NCI-H1436 (cell line): Measurements from ENCODE around the gene LRRTM4.

Experiments
- DNase-seq: peaks from one replicate; lab custom pipeline; 2025; lab: John Stamatoyannopoulos, UW

The LRRTM4 gene

DNA sequence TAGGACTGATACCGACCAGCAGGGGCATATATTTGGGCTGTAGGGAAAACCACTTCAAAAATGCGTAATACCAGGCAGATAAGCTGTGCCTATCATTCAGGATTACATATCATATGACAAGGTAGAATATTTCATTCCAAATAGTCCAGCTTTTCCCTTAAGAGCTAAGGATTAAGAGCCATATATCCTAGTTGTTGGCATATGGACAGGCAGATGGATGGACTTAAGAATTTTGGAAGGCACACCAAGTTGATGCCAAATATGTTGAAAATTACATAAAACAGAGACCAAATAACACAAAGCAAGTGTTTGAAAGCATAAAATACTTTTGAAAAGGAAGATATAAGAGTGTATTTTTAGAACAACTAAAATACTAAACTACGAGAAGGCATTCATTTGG is 52.1 kb downstream of the LRRTM4 start:
- no peak for DNase-seq

DNA sequence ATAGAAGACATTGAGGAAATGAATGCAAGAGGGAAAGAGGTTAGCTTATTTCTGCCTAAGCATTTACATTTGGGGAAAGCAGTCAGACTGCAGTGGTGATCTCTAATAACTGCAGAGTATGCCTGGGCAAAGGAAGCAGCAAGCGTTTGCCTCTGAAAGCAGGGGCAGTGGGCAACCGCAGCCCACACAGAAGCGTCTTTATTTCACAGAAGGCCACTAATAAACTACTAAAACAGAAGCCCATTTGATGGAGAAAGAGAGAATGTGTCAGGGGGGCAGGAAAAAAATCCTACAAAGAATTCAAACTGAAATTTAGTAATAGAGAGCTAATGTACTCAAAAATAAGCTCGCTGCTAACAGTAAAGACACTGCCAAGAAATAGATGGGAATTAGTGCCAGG is 53.1 kb downstream of the LRRTM4 start:
- no peak for DNase-seq

DNA sequence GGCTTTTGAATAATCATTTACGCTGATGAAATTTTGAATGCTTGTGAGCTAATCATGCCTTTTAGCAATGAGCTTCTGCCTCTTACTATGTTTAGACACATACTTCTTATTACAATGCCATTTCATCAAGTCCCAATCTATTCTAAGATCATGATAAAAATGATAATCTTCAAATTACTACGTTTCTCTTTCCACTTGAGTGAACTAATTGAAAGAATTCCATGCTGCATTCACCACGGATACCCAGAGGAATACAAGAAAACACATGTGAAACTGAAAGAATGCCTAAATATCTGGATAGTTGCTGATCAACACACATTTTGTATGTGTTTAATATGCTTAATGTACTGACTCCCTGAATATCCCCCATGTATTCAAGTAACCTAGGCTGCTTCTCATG is 62.3 kb downstream of the LRRTM4 start:
- no peak for DNase-seq

DNA sequence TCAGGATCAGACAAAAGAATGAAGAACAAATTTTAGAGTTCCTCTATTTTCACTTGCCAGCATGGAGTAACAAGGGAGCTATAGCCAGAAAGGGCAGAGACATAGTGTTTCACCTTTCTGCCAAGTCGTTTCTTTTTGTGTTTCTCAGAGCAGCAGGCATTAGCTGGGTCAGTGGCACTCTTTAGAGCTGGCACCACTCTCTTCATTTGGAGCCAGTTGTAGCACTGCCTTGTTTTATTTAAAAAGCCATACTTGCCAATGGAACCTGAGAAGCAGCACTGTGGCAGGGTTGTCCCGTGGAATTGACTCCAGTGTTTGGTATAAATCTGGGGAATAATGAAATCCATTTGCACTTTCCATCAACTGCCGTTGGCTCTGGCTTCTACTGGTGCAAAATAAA is 64.0 kb downstream of the LRRTM4 start:
- no peak for DNase-seq

DNA sequence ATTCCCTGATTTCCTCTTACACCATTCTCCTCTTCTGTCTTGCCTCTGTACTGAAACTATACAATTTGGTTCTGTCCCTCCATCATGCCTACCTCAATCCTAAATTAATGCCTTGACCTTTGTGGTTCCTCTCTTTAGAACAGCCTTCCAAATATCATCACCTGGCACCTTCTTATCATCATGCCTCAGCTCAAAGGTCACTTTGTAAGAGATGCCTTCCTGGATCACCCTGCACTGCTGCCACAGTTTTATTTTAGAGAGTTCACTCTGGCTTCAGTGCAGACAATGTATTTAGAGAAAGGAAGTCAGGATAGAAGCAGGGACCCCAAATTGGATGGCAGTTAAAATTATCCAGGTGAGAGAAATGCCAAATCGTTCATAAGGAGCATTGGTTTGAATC is 64.5 kb downstream of the LRRTM4 start:
- DNase-seq: no peak

DNA sequence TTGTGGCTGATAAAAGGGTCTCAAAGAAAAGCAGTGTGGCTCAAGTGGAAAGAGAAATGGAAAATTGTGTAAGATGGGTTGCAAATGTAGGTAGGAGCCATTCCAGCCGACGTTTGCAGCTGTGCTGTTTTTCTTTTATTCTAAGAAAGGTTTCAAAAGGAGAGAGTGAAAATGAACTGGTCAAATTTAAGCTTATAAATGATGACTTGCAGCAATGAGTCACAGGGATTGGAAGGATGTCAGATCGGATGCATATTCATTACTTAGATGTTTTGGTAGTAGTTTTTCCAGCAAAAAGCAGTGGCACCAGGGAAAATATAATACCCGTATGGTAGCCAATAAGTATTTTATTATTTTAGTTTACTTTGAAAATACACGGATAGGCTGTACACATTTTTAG is 79.1 kb downstream of the LRRTM4 start:
- no peak for DNase-seq

DNA sequence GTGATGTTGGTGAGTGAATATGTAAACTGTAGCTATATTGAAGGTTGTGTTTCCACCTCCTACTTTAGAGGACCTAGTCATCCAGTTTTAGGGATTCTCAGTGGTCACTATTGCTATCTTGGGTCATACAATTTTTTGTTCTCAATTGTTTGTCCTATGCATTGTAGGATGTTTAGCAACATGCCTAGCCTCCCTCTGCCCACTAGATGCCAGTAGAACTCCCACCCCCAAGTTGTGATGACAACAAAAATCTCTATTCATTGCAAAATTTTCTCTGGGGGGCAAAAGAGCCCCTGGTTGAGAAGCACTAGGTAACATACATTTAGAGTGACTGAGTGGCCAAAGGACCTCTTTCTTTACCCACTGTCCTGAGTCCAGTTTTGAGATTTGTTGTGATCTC is 87.3 kb downstream of the LRRTM4 start:
- DNase-seq: no peak

DNA sequence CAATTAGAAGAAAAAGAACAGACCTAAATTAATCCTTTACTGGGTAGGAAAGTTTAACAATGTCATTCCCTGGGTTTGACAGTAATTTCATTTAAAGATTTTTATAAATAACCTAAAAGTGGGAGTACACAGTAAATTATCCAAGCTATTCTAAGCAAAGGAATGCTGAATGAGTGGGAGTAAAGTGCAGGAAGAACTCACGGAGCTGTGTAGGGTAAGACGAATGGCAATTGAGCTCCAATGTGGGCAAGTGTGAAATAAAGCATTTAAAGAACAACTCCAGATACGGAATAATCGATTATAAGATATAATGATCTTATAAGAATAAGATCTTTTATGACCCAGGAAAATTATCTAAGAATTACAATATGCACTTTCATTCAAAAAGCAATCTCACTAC is 93.2 kb downstream of the LRRTM4 start:
- no peak for DNase-seq

DNA sequence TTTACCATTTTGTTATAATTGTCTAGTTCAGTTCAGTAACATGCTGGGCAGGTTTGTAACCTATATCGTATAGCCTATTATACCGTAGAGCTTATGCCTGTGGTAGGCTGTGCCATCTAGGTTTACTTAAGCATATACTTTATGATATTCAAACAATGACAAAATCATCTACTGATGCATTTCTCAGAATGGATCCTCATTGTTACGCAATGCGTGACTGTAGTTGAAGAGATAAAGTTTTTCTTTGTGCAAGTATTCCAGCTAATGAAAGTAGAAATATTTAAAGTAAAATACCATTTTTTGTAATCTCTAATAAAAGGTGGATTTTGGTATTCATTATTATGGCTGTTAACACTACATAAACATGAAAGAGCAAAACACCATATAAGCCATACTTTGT is 100.2 kb downstream of the LRRTM4 start:
- no peak for DNase-seq

DNA sequence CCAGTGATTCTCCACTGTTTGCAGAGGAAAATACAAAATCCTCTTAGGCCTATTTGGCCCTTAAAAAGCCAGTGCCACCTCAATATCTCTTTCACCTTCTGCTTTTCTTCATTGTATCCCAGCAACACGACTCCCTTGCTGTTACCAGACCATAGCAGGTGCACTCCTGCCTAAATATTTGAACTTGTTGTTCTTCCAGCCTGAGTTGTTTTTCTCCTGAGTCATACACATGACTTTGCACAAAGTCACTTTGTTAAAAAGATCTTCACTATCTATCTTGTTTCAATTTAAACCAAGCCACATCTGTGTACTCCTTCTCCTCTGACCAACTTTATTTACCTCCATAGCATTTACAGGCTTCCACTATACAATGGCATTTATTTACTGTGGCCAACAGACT is 103.6 kb downstream of the LRRTM4 start:
- DNase-seq: no peak

DNA sequence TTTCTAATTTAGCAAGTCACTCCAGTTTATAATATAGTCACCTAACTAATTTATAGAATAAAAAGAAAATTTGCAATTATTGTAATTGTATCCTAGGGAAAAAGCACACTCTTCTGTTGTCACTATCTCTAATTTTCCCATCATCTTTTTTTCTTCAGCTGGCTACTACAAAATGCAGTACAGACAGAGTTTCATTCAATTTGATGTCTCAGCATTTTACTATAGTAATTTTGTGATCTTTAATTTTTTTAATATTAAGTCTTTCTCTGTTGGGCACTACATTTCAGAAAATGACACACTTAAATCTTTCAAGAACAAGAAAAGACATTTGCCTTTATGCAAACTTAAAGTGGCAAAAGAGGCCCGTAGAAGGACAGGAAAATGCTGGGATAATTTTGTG is 118.0 kb downstream of the LRRTM4 start:
- no peak for DNase-seq

DNA sequence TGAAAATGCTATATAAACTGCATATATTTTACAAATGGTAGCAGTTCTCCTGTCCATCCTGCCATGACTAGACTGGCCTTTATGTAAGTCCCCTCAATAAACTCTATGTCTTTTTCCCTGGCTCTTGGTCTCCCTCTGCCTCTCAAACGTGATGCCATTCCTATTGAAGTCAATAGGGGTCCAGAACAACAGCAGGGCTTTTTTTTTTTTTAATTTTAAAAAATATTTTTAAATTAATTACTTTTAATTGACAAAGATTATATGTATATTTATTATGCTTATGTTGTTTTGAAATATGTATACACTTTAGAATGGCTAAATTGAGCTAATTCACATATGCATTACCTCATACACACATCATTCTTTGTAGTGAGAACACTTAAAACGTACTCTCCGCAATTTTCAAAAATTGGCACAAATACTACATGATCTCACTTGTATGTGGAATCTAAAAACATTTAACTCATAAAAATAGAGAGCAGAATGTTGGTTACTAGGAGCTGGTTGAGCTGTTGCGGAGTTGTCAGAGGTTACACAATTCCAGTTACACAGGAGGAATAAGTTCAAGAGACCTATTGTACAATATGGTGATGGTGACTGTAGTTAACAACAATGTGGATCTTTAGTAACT is 123.1 kb downstream of the LRRTM4 start:
- DNase-seq: no peak

DNA sequence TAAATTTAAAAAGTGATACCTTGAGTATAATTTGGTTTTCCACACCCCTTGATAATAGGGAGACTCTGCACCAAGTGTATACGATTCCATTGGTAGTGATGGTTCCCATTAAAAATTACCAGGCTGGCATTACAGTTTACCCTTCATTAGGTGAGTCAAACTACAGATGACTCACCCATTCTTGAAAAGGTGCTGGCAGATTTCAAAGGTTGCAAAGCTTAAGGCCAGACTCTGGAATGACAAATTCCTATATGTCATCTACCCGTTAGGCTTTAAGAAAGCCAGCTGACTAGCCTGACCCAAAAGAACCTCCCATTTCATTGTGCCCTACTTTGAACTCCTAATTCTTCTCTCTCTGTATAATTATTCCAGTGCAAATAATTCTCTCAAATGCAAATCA is 124.4 kb downstream of the LRRTM4 start:
- no peak for DNase-seq

DNA sequence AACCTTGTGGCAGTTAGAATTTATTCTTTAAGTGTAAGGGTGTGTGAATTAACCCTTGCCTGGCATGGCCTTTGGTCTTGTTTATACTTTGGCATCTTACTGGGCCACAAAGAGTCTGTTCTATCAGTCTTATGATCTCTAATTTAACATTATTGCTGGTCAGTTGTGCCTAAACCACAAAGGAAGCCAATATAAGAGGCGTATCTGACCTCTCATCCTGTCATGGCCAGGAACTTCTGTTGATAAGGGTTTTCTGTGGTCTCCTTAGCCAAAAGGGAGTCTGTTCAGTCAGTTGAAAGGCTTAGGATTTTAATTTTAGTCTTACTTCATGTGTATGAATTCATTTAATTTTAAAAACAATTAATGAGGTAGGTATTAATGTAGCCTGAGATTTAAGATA is 127.2 kb downstream of the LRRTM4 start:
- no peak for DNase-seq

DNA sequence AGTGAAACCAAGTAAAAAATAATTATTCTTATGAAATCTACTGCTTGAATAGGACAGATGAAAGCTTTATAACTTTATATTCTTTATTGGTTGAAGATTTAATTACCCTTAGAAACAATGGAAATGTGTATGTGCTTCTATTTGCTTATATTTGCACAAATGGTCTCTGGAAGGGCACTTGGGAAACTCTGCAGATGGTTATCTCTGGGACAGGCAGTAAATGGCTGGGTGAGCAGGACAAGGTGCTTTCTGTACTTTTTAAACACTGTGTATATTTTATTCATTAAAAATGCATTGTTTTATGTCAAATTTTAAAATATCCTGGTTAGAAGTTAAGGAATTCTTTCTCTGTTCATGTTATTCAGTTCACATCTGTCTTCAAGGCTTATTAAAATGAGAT is 131.1 kb downstream of the LRRTM4 start:
- no peak for DNase-seq

DNA sequence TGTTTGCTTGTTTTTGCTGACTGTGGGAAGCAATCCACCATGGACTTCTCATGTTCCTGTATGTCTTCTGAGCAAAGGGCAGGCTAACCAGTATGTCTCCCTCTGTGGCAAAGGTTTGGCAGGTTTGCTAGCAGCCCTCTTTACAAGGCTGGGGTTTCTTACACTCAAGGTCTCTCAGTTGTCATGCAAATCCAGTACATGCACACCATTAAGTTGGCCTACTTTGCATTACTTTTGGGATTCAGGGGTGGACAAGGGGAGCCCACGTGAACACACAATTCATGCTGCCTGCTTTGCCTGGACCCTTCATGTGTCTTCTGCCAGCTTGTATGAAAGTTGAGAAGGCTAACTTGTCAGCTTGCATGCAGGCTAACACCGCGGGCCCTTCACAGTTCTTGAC is 134.9 kb downstream of the LRRTM4 start:
- no peak for DNase-seq

DNA sequence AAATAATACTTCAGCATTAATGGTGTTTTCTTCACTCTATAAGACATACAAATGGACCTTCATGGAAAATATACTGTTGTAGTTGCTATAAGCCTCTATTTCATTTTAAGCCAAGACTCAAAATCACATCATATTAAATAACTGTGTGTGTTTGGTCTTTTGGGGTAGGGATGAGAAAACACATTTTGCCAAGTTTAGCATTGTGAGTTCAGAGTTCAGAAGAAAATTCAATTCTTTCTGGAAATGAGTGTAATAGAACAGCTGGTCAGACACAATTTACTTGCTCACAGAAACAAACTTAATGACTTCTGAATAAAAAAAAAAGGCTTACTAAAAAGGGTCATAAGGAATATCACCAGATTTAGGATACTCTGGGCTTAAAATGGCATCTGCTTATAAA is 149.5 kb downstream of the LRRTM4 start:
- DNase-seq: no peak

DNA sequence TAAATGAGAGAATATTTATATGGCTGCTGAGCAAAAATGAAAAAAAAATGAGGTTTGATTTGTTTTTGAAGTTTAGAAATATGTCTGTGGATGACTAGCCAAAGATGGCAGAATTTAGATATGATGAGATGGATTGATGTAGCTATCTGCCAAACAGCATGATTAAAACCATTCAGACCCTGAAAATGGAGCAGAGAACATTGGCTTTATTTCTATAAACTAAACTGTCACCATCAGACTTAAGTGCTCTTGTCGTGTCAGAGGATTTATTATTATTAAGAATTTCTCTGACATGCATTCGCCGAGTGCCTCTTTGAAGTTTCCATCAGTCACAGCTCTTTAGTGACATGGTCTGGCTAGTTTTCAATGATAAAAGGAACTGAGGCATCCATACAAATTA is 151.7 kb downstream of the LRRTM4 start:
- DNase-seq: no peak

DNA sequence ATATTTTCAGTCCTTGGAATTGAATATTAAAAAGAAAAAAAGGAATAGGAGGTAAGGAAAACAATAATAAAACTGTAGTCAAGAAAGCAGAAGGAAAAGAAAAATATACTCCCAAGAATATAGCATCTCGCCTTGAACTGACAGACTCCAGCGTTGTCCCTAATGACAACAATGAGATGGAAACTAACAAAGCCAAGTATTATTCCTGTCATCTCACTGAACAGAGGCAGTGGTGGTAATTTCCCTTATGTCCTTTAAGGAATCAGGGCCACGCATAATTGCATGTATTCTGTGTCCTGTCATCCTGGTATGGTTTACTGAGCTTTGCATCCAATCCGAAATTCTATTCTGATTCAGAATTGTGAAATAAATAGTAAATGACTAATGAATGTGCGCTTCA is 158.9 kb downstream of the LRRTM4 start:
- no peak for DNase-seq

DNA sequence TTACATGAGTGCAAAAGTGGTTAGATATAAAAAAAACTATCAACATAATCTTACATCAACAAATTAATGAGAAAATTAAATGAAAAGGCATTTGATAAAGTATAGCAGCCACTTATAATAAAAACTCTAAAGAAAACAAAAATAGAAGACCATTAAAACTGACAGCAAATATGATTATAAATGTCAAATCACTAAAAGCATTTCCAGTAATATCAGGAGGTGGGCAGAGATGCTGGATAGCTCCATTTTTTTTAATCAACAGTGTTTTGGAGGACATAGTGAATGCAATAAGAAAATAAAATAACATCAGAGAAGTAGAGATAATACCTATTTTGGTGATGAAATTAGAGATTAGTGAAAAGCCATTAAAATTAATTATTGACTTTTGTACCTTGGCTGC is 173.4 kb downstream of the LRRTM4 start:
- no peak for DNase-seq

DNA sequence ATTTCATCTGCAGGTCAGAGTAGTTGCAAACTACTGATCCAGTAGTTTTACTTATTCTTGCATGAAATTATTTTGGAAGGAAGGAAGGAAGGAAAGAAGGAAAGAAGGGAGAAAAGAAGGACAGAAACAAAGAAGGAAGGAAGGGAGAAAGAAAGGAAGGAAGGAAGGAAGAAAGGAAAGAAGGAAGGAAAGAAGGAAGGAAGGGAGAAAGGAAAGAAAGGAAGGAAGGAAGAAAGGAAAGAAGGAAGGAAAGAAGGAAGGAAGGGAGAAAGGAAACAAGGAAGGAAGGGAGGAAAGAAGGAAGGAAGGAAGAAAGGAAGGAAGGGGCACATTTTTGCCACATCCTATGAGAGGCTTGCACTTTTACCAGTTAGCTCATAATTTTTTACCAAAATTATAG is 186.2 kb downstream of the LRRTM4 start:
- no peak for DNase-seq

DNA sequence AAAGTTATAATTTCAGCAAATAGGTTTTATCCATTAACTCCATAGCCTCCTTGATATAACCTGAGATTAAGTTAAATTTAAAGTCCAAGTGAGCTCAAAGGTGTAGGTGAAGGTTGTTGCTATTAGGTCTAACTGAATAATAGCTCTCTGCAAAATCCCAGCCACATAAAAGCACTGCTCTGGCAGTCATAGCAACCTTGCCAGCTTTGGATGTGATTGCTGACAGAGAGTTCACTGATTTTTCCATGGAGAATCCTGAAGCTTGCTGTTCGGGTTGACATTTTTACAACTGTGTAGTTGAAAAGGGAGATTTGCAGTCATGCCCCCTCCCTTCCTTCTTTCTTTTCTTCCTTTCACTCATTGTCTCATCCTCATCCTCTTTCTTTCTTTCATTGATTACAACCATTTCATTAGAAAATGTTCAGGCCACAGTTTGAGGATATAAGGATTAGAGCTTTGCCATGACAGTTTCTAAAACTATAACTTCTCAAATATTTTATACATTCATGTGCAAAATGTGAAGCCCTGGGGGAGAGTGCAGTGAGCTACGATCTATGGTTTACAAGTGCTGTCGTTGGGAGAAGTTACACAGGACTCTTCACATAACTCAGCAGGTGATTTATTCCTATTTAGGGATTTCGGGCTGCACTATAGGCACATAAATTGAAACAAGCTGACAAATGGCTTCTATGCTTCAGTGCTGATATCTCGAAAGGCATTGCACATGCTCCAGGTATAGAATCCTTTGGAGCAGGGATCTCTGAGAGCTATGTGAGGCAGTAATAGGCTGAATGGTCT is 193.8 kb downstream of the LRRTM4 start:
- DNase-seq: no peak

DNA sequence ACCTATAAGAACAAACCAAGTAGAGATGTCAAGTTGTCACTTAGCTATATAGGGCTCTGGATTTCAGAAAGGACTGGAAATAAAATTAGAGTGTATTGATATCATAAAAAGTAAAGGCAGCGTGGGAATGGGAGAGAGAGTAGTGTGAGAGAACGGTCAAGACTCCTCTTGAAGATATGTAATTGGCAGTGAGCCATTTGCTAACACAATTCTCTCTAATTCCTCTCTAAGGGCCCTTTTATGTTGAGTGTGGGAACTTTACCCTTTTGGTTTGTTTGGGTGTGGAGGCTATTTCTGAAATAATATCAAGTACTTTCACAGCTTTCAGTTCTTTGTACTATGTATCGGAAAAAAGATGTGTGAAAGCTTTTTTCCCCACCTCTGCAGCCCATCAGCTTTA is 196.8 kb downstream of the LRRTM4 start:
- no peak for DNase-seq

DNA sequence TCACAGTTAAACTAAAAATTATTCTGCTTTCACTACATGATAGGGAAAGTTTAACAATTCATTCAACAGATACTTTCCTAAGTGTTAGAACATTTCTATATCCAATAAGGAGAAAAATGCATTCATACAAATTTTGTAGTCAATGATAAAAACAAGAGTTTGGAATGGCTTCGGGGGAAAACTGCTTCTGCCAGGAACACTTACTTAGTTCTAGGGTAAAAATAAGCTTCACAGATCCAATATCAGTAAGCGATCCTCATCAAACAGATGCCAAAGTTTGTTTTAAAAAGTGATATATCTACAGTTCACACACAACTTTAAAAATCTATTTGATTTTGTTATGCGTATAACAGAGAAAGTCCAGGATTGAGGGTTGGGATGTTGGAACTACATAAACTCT is 199.7 kb downstream of the LRRTM4 start:
- DNase-seq: no peak
